ENCODE results near the gene CYP2U1. TPM values are rescaled to one million over a fixed set of nuclear protein-coding genes. Genes with fewer than 3 reads are reported as not detected.
A peak's percentile ranks its signal among the peaks of the same experiment; 100 is the strongest.
"Not testable (repeated sequence)": the region's sequence is repeated elsewhere in the genome, so short reads cannot be mapped to it uniquely, and the experiment has no call there.

Gene CYP2U1
- total RNA-seq, 1 donor, result 27.1 TPM

DNA sequence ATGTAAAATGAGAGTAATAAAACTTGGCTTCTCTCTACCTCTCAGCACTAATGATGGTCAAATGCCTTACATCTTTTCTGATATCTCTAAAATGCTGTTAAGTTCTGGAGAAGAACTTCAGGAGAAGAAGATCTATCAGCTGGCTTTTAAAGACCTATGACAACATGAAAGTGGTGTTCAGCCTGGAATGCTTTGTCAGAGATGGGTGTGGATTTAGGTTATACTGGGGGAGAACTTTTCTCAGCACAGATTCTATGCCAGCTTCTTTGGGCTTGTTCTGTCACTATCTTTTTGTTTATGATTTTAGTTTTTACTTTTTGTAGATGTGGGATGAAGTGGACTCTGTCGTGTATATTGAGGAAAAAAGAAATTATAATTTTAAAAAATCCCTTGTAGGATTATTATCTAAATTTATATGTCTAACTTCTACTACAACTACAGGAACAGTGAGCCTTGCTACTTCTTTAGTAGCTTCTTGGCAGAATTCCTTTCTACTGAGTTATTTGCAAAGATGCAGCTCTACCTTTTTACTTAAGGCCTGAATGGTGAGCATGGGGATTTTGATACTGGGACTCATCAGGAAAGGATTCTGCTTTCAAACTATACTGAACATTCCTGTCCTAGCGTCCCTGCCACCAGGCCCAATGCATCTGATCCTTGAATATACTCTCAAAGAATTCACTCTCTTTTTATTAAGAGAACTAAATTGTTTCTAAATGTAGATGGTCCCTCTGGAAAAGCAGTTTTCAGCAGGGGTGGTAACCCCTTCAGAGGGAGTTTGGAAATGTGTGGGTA, 19.6 kb downstream of the CYP2U1 start:
- H3K4me3 ChIP-seq (ENCODE audit: insufficient read depth, low read length), result no peak overlapping the region
- H3K9me3 ChIP-seq (ENCODE audit: low read depth, low read length), result no peaks in the 10 kb centered on the region
- H3K36me3 ChIP-seq (ENCODE audit: insufficient read depth, low read length), result no peaks in the 10 kb centered on the region
- no peak overlapping the region for H3K4me2 ChIP-seq (ENCODE audit: insufficient read depth, low read length)
- peak overlapping the region; percentile 5 for H2AFZ ChIP-seq (ENCODE audit: low read length)
- peak overlapping the region; percentile 68 for H3K27ac ChIP-seq (ENCODE audit: low read depth, low read length)
- no peaks in the 10 kb centered on the region for H3K27me3 ChIP-seq (ENCODE audit: insufficient read depth, low read length)
- no peaks in the 10 kb centered on the region for H3K79me2 ChIP-seq (ENCODE audit: insufficient read depth, low read length)
- H3K4me1 ChIP-seq (ENCODE audit: insufficient read depth, low read length), result peaks cover 19% of the 10 kb centered on the region
- TF ChIP-seq, protein P1, sequence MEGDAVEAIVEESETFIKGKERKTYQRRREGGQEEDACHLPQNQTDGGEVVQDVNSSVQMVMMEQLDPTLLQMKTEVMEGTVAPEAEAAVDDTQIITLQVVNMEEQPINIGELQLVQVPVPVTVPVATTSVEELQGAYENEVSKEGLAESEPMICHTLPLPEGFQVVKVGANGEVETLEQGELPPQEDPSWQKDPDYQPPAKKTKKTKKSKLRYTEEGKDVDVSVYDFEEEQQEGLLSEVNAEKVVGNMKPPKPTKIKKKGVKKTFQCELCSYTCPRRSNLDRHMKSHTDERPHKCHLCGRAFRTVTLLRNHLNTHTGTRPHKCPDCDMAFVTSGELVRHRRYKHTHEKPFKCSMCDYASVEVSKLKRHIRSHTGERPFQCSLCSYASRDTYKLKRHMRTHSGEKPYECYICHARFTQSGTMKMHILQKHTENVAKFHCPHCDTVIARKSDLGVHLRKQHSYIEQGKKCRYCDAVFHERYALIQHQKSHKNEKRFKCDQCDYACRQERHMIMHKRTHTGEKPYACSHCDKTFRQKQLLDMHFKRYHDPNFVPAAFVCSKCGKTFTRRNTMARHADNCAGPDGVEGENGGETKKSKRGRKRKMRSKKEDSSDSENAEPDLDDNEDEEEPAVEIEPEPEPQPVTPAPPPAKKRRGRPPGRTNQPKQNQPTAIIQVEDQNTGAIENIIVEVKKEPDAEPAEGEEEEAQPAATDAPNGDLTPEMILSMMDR (IDR thresholded peaks at IDR 0.05; ENCODE audit: extremely low read depth, low read depth, low read length), result no peak
- no peak for DNase-seq (ENCODE audit: insufficient read length, low spot score, missing footprints)
- H4K20me1 ChIP-seq (ENCODE audit: insufficient read depth, low read length), result no peaks in the 10 kb centered on the region

DNA sequence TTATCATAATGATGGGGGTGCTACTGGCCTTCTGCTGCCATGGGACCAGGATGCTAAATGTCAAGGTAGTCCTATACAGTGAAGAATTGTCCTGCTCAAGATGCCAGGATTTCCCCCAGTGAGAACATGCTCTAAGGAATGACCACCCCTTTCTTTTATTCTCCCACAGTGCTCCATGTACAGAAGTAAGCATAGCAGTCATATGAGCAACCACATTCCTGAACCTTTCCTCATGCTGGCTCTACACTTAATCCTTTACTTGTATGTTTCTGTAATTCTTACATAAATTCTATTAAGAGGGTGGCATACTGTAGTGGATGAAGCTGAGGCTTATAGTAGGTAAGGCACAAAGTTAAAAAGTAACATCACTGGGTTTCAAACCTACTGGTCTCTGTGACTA, 20.2 kb downstream of the CYP2U1 start:
- H3K79me2 ChIP-seq (ENCODE audit: insufficient read depth, low read length), result no peaks in the 10 kb centered on the region
- H3K36me3 ChIP-seq (ENCODE audit: insufficient read depth, low read length), result no peaks in the 10 kb centered on the region
- H3K9me3 ChIP-seq (ENCODE audit: low read depth, low read length), result no peaks in the 10 kb centered on the region
- H3K4me3 ChIP-seq (ENCODE audit: insufficient read depth, low read length), result no peak overlapping the region
- TF ChIP-seq, protein P1 (IDR thresholded peaks at IDR 0.05; ENCODE audit: extremely low read depth, low read depth, low read length), result no peak
- peaks cover 19% of the 10 kb centered on the region for H3K4me1 ChIP-seq (ENCODE audit: insufficient read depth, low read length)
- H3K27ac ChIP-seq (ENCODE audit: low read depth, low read length), result peak overlapping the region; percentile 68
- H3K4me2 ChIP-seq (ENCODE audit: insufficient read depth, low read length), result no peak overlapping the region
- H3K27me3 ChIP-seq (ENCODE audit: insufficient read depth, low read length), result no peaks in the 10 kb centered on the region
- peak; percentile 88 for DNase-seq (ENCODE audit: insufficient read length, low spot score, missing footprints)
- H2AFZ ChIP-seq (ENCODE audit: low read length), result peak overlapping the region; percentile 40
- H4K20me1 ChIP-seq (ENCODE audit: insufficient read depth, low read length), result no peaks in the 10 kb centered on the region

DNA sequence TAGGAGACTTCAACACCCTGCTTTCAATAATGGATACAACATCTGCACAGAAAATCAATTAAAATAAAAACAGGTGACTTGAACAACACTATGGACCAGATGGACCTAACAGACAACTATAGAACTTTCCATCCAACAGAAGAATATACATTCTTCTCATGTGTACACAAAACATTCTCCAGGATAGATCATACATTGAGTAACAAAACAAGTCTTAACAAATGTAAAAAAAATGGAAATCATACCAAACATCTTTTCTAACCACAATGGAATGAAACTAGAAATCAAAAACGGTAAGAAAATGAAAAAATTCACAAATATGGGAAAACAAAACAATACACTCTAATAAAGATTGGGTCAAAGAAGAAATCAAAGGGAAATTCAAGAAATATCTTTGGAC, 24.7 kb downstream of the CYP2U1 start:
- H3K27ac ChIP-seq (ENCODE audit: low read depth, low read length), result no peak overlapping the region
- no peaks in the 10 kb centered on the region for H4K20me1 ChIP-seq (ENCODE audit: insufficient read depth, low read length)
- H2AFZ ChIP-seq (ENCODE audit: low read length), result no peak overlapping the region
- no peaks in the 10 kb centered on the region for H3K9me3 ChIP-seq (ENCODE audit: low read depth, low read length)
- no peaks in the 10 kb centered on the region for H3K36me3 ChIP-seq (ENCODE audit: insufficient read depth, low read length)
- H3K4me3 ChIP-seq (ENCODE audit: insufficient read depth, low read length), result no peak overlapping the region
- no peak for DNase-seq (ENCODE audit: insufficient read length, low spot score, missing footprints)
- H3K27me3 ChIP-seq (ENCODE audit: insufficient read depth, low read length), result no peaks in the 10 kb centered on the region
- H3K79me2 ChIP-seq (ENCODE audit: insufficient read depth, low read length), result no peaks in the 10 kb centered on the region
- TF ChIP-seq, protein P1 (IDR thresholded peaks at IDR 0.05; ENCODE audit: extremely low read depth, low read depth, low read length), result no peak
- no peak overlapping the region for H3K4me2 ChIP-seq (ENCODE audit: insufficient read depth, low read length)
- H3K4me1 ChIP-seq (ENCODE audit: insufficient read depth, low read length), result peaks cover 12% of the 10 kb centered on the region

DNA sequence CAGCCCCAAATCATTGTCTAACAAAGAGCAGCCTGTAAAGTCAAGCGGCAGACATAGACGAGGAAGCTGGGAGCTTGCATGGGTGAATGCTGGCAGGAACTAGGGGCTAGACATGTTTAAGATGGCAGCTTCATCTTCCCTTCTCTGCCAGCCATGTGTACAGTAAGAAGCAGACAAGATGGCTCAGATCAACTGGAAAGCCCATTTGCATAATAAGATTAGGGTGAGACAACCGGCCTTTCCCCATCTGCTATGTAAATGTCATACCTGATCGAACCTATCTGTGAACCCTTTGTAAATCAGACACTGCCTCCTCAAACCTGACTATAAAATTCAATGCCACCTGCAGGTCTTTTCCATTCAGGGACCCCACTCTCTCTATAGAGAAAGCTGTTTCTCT, 35.6 kb downstream of the CYP2U1 start:
- Histone ChIP-seq H3K4me3 (ENCODE audit: insufficient read depth, low read length) (no peak overlapping the region), H3K27me3 (ENCODE audit: insufficient read depth, low read length) (no peaks in the 10 kb centered on the region), H3K36me3 (ENCODE audit: insufficient read depth, low read length) (no peaks in the 10 kb centered on the region), H3K9me3 (ENCODE audit: low read depth, low read length) (no peaks in the 10 kb centered on the region), H3K4me2 (ENCODE audit: insufficient read depth, low read length) (no peak overlapping the region), H3K4me1 (ENCODE audit: insufficient read depth, low read length) (no peaks in the 10 kb centered on the region), H3K27ac (ENCODE audit: low read depth, low read length) (no peak overlapping the region), H3K79me2 (ENCODE audit: insufficient read depth, low read length) (no peaks in the 10 kb centered on the region), H4K20me1 (ENCODE audit: insufficient read depth, low read length) (no peaks in the 10 kb centered on the region), H2AFZ (ENCODE audit: low read length) (no peak overlapping the region)
- no peak for DNase-seq (ENCODE audit: insufficient read length, low spot score, missing footprints)
- TF ChIP-seq, protein P1 (IDR thresholded peaks at IDR 0.05; ENCODE audit: extremely low read depth, low read depth, low read length), result no peak

DNA sequence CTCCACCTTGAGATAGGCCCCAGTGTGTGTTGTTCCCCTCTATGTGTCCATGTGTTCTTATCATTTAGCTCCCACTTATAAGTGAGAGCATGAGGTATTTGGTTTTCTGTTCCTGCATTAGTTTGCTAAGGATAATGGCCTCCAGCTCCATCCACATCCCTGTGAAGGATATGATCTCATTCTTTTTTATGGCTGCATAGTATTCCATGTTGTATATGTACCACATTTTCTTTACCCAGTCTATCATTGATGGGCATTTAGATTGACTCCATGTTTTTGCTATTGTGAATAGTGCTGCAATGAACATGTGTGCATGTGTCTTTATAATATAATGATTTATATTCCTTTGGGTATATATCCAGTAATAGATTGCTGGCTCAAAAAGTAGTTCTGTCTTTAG, 36.2 kb downstream of the CYP2U1 start:
- H3K27ac ChIP-seq (ENCODE audit: low read depth, low read length); H3K36me3 ChIP-seq (ENCODE audit: insufficient read depth, low read length); H4K20me1 ChIP-seq (ENCODE audit: insufficient read depth, low read length); H3K4me2 ChIP-seq (ENCODE audit: insufficient read depth, low read length); DNase-seq (ENCODE audit: insufficient read length, low spot score, missing footprints); H3K79me2 ChIP-seq (ENCODE audit: insufficient read depth, low read length); H3K9me3 ChIP-seq (ENCODE audit: low read depth, low read length); H3K27me3 ChIP-seq (ENCODE audit: insufficient read depth, low read length); H3K4me1 ChIP-seq (ENCODE audit: insufficient read depth, low read length); H3K4me3 ChIP-seq (ENCODE audit: insufficient read depth, low read length); H2AFZ ChIP-seq (ENCODE audit: low read length): not testable (repeated sequence)

DNA sequence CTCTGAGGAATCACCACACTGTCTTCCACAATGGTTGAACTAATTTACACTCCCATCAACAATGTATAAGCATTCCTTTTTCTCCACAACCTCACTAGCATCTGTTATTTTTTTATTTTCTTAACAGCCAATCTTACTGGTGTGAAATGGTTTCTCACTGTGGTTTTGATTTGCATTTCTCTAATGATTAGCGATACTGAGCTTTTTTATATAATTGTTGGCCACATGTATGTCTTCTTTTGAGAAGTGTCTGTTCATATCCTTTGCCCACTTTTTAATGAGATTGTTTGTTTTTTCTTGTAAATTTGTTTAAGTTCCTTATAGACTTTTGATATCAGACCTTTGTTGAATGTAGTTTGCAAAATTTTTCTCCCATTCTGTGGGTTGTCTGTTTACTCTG, 36.6 kb downstream of the CYP2U1 start:
- H3K36me3 ChIP-seq (ENCODE audit: insufficient read depth, low read length); H3K4me1 ChIP-seq (ENCODE audit: insufficient read depth, low read length); H3K4me2 ChIP-seq (ENCODE audit: insufficient read depth, low read length); H3K27ac ChIP-seq (ENCODE audit: low read depth, low read length); DNase-seq (ENCODE audit: insufficient read length, low spot score, missing footprints); H2AFZ ChIP-seq (ENCODE audit: low read length); H3K9me3 ChIP-seq (ENCODE audit: low read depth, low read length); H3K27me3 ChIP-seq (ENCODE audit: insufficient read depth, low read length); H3K79me2 ChIP-seq (ENCODE audit: insufficient read depth, low read length); H3K4me3 ChIP-seq (ENCODE audit: insufficient read depth, low read length); H4K20me1 ChIP-seq (ENCODE audit: insufficient read depth, low read length): not testable (repeated sequence)

All from osteoblast (primary cell).